Caco-2 (cell line): ENCODE measurements around the gene SEC16A. TPM values are rescaled to one million over a fixed set of nuclear protein-coding genes. Genes with fewer than 3 reads are reported as not detected.

Experiments
- BruUV-seq: library from RNA; stranded (reverse); fragments of 400-500 nt; replicated peaks from 2 replicates; lab custom pipeline; 2021; lab: Mats Ljungman, UMichigan
- CTCF ChIA-PET: fragments of 300-600 bp; sonication (Branson Sonifier 250); formaldehyde crosslinking; loops from one replicate; lab custom pipeline; 2022; ENCODE audit warnings: antibody characterized with exemption; lab: Charles Lee
- POLR2A ChIA-PET: fragments of 300-600 bp; sonication (Branson Sonifier 250); formaldehyde crosslinking; loops from one replicate; lab custom pipeline; 2022; ENCODE audit warnings: antibody characterized with exemption; lab: Charles Lee
- DNase-seq, 2 experiments: peaks; one replicate each; pipeline versions ENCODE4 v3.0.0 to v3.0.0-alpha.2; 2020 to 2022
- H3K27me3 ChIP-seq: replicated peaks from 2 replicates; pipeline ENCODE4 v1.6.0; 2011; ENCODE audit warnings: low read length; ENCODE audit not compliant: control insufficient read depth, insufficient read depth
- H3K36me3 ChIP-seq: 2 replicates; pipeline ENCODE4 v1.5.1; 2011; ENCODE audit warnings: low read length; ENCODE audit not compliant: control insufficient read depth, insufficient read depth
- H3K4me1 ChIP-seq: fragments of 250-450 bp; sonication (Bioruptor Pico); 2 replicates; pipeline ENCODE4 v1.5.1; 2020; ENCODE audit warnings: mild to moderate bottlenecking
- H3K4me3 ChIP-seq: 2 replicates; pipeline ENCODE4 v1.5.1; 2011; ENCODE audit warnings: low read depth, mild to moderate bottlenecking, control low read depth, low read length
- H3K9me3 ChIP-seq: fragments of 250-450 bp; sonication (Bioruptor Pico); 2 replicates; pipeline ENCODE4 v1.5.1; 2020; ENCODE audit warnings: mild to moderate bottlenecking, moderate library complexity
- H3K27ac Mint-ChIP-seq: one replicate; pipeline ENCODE4 v1.8.0; 2022; ENCODE audit warnings: mixed read lengths; ENCODE audit not compliant: unreplicated experiment
- H3K27me3 Mint-ChIP-seq: one replicate; pipeline ENCODE4 v1.8.0; 2022; ENCODE audit warnings: mixed read lengths; ENCODE audit not compliant: insufficient read depth, unreplicated experiment
- H3K36me3 Mint-ChIP-seq: one replicate; pipeline ENCODE4 v1.8.0; 2022; ENCODE audit warnings: mild to moderate bottlenecking, mixed read lengths; ENCODE audit not compliant: insufficient read depth, unreplicated experiment
- H3K4me1 Mint-ChIP-seq: one replicate; pipeline ENCODE4 v1.8.0; 2022; ENCODE audit warnings: low read depth, mixed read lengths; ENCODE audit not compliant: unreplicated experiment
- H3K4me3 Mint-ChIP-seq: one replicate; pipeline ENCODE4 v1.8.0; 2022; ENCODE audit warnings: mild to moderate bottlenecking, moderate library complexity, mixed read lengths; ENCODE audit not compliant: unreplicated experiment
- H3K9me3 Mint-ChIP-seq: one replicate; pipeline ENCODE4 v1.8.0; 2022; ENCODE audit warnings: mixed read lengths; ENCODE audit not compliant: unreplicated experiment
- CTCF ChIP-seq, 2 experiments: fragments of 200-600 bp in 1 of 2; IDR thresholded peaks; 1 replicate in 1 of 2; 2 replicates in 1 of 2; pipeline versions ENCODE4 v1.5.1 to v1.8.0; 2011 to 2022; ENCODE audit warnings: antibody characterized with exemption in 1 of 2, control low read depth in 1 of 2, inconsistent platforms in 1 of 2, low read depth in 1 of 2, low read length in 1 of 2, mild to moderate bottlenecking in 1 of 2, moderate library complexity in 1 of 2; ENCODE audit not compliant: insufficient read depth in 1 of 2, severe bottlenecking in 1 of 2, unreplicated experiment in 1 of 2
- intact Hi-C: fragments of 100-400 bp; cut with micrococcal nuclease; formaldehyde crosslinking; loops from one replicate; pipeline ENCODE4 v1.10.0; 2022; ENCODE audit not compliant: unreplicated experiment
- total RNA-seq: library from RNA; stranded (reverse); gene quantifications from 2 replicates; pipeline ENCODE4 v1.2.3, GENCODE V29; 2022

SEC16A gene
- total RNA-seq, 1 experiment from 2014 or later, result 76.4 TPM

- ChIA-PET CTCF (no interaction called here), POLR2A (no interaction called here)
- no peak overlapping the region for H3K27ac Mint-ChIP-seq
- no peaks in the 10 kb centered on the region for H3K4me1 ChIP-seq
- DNase-seq, result no peak
- peaks cover 83% of the 10 kb centered on the region for H3K36me3 Mint-ChIP-seq
- H3K36me3 ChIP-seq, result peaks cover 2% of the 10 kb centered on the region
- H3K4me1 Mint-ChIP-seq, result peaks cover 18% of the 10 kb centered on the region
- H3K4me3 ChIP-seq, result no peak overlapping the region
- no peaks in the 10 kb centered on the region for H3K27me3 Mint-ChIP-seq
- no peaks in the 10 kb centered on the region for H3K9me3 Mint-ChIP-seq
- no peak overlapping the region for H3K4me3 Mint-ChIP-seq
- no peaks in the 10 kb centered on the region for H3K27me3 ChIP-seq
- BruUV-seq, result no TSS peak
- no peaks in the 10 kb centered on the region for H3K9me3 ChIP-seq
- TF ChIP-seq CTCF (IDR thresholded peaks at IDR 0.05; ENCODE audit: insufficient read depth in 1 of 2, low read depth in 1 of 2, low read length in 1 of 2, severe bottlenecking in 1 of 2, unreplicated experiment in 1 of 2), result no peak
- intact Hi-C loops, result no loop called here
Measured at GRCh38 chr9:136403538-136403914, 79.3 kb downstream of the SEC16A start.

- no peak for TF ChIP-seq CTCF (IDR thresholded peaks at IDR 0.05; ENCODE audit: insufficient read depth in 1 of 2, low read depth in 1 of 2, low read length in 1 of 2, severe bottlenecking in 1 of 2, unreplicated experiment in 1 of 2)
- Mint-ChIP-seq H3K27me3 (no peaks in the 10 kb centered on the region), H3K27ac (no peak overlapping the region), H3K9me3 (no peaks in the 10 kb centered on the region), H3K36me3 (peaks cover 76% of the 10 kb centered on the region), H3K4me3 (no peak overlapping the region), H3K4me1 (peaks cover 20% of the 10 kb centered on the region)
- H3K4me3 ChIP-seq, result no peak overlapping the region
- intact Hi-C loops, result no loop called here
- no peaks in the 10 kb centered on the region for H3K36me3 ChIP-seq
- no peak for DNase-seq
- ChIA-PET CTCF (interaction anchor here (1.8 kb wide), 1 partner anchor 37 kb away, joined by 4 read pairs; no protein-coding TSS in a partner anchor), POLR2A (no interaction called here)
- no peaks in the 10 kb centered on the region for H3K9me3 ChIP-seq
- H3K27me3 ChIP-seq, result no peaks in the 10 kb centered on the region
- H3K4me1 ChIP-seq, result no peaks in the 10 kb centered on the region
- no TSS peak for BruUV-seq
Measured at GRCh38 chr9:136402067-136402466, 80.8 kb downstream of the SEC16A start.

- H3K9me3 Mint-ChIP-seq, result no peaks in the 10 kb centered on the region
- H3K4me3 ChIP-seq, result no peak overlapping the region
- H3K4me1 Mint-ChIP-seq, result peaks cover 20% of the 10 kb centered on the region
- no peak for TF ChIP-seq CTCF (IDR thresholded peaks at IDR 0.05; ENCODE audit: insufficient read depth in 1 of 2, low read depth in 1 of 2, low read length in 1 of 2, severe bottlenecking in 1 of 2, unreplicated experiment in 1 of 2)
- no peaks in the 10 kb centered on the region for H3K36me3 ChIP-seq
- intact Hi-C loops, result no loop called here
- no TSS peak for BruUV-seq
- H3K4me1 ChIP-seq, result no peaks in the 10 kb centered on the region
- peak overlapping the region; percentile 90 for H3K27ac Mint-ChIP-seq
- CTCF ChIA-PET, result interaction anchor here (0.6 to 1.8 kb wide), 6 partner anchors 8 to 101 kb away, joined by 3 to 7 read pairs (median 4); no protein-coding TSS in a partner anchor
- no peaks in the 10 kb centered on the region for H3K27me3 Mint-ChIP-seq
- H3K4me3 Mint-ChIP-seq, result peak overlapping the region; percentile 42
- peaks cover 83% of the 10 kb centered on the region for H3K36me3 Mint-ChIP-seq
- no peaks in the 10 kb centered on the region for H3K27me3 ChIP-seq
- no peak for DNase-seq
- no peaks in the 10 kb centered on the region for H3K9me3 ChIP-seq
- POLR2A ChIA-PET, result interaction anchor here (1.1 kb wide), 1 partner anchor 9 kb away, joined by 4 read pairs; the partner anchor contains the start of genes ENTR1 and PMPCA
Measured at GRCh38 chr9:136401173-136401922, 81.5 kb downstream of the SEC16A start.
